Endothelial cell of umbilical vein (primary cell): ENCODE data around the gene SPDEF. TPM values are rescaled to one million over a fixed set of nuclear protein-coding genes. Genes with fewer than 3 reads are reported as not detected.

ENCODE experiments used
- BruUV-seq: library from RNA; stranded (reverse); fragments of 400-500 nt; replicated peaks from 2 replicates; lab custom pipeline; 2021; lab: Mats Ljungman, UMichigan
- CTCF ChIA-PET: fragments of 300-600, 350-600 bp; sonication (Branson Sonifier 250); formaldehyde crosslinking; loops from one replicate; lab custom pipeline; 2021; ENCODE audit warnings: antibody characterized with exemption, inconsistent platforms; lab: Charles Lee
- POLR2A ChIA-PET: fragments of 300-600, 350-600 bp; sonication (Branson Sonifier 250); formaldehyde crosslinking; loops from one replicate; lab custom pipeline; 2021; ENCODE audit warnings: antibody characterized with exemption, inconsistent platforms; lab: Charles Lee
- DNase-seq: peaks from one replicate; pipeline ENCODE4 v3.0.0-alpha.2; 2011; ENCODE audit warnings: low read depth, low spot score
- FAIRE-seq: peaks from 2 replicates; lab custom pipeline; 2011; peaks lifted over from hg19 to GRCh38; lab: Jason Lieb, UNC
- H2AFZ ChIP-seq: 2 replicates; pipeline ENCODE4 v1.6.0; 2012; ENCODE audit warnings: low read depth, low read length, control low read depth, inconsistent platforms
- H3K27ac ChIP-seq: 2 replicates; pipeline ENCODE4 v1.5.1; 2011; ENCODE audit warnings: low read depth, mild to moderate bottlenecking, control low read depth, low read length, moderate library complexity; ENCODE audit not compliant: insufficient read depth
- H3K27me3 ChIP-seq, 2 experiments: 2 replicates each; pipeline versions ENCODE4 v1.6.0 to v1.6.1; 2011; ENCODE audit warnings: low read length in 2 of 2, mixed read lengths in 1 of 2; ENCODE audit not compliant: control insufficient read depth in 2 of 2, insufficient read depth in 2 of 2
- H3K36me3 ChIP-seq, 2 experiments: 2 replicates in 1 of 2; 3 replicates in 1 of 2; pipeline ENCODE4 v1.5.1; 2011; ENCODE audit warnings: low read length in 2 of 2, mild to moderate bottlenecking in 1 of 2, moderate library complexity in 1 of 2; ENCODE audit not compliant: control insufficient read depth in 2 of 2, insufficient read depth in 2 of 2; ENCODE audit errors: extremely low read depth in 1 of 2
- H3K4me1 ChIP-seq: 3 replicates; pipeline ENCODE4 v1.5.1; 2011; ENCODE audit warnings: mild to moderate bottlenecking, low read length; ENCODE audit not compliant: control insufficient read depth, insufficient read depth; ENCODE audit errors: extremely low read depth
- H3K4me2 ChIP-seq: 2 replicates; pipeline ENCODE4 v1.6.1; 2011; ENCODE audit warnings: low read length, control low read depth, mixed read lengths; ENCODE audit not compliant: insufficient read depth
- H3K4me3 ChIP-seq, 3 experiments: fragments of 200-600 bp in 1 of 3; sonication (generic), shearing (Covaris generic) in 1 of 3; replicated peaks in 1 of 3; 2 replicates each; pipeline ENCODE4 v1.5.1; 2011 to 2016; ENCODE audit warnings: control low read depth in 3 of 3, low read length in 3 of 3, mild to moderate bottlenecking in 2 of 3, inconsistent platforms in 1 of 3, low read depth in 1 of 3, moderate library complexity in 1 of 3; ENCODE audit not compliant: insufficient read depth in 1 of 3
- H3K79me2 ChIP-seq: 2 replicates; pipeline ENCODE4 v1.6.0; 2012; ENCODE audit warnings: low read length, inconsistent platforms; ENCODE audit not compliant: control insufficient read depth, insufficient read depth
- H3K9ac ChIP-seq: replicated peaks from 2 replicates; pipeline ENCODE3; 2011; ENCODE audit warnings: low read length, control low read depth; ENCODE audit not compliant: insufficient read depth; ENCODE audit errors: extremely low read depth
- H3K9me1 ChIP-seq: replicated peaks from 3 replicates; pipeline ENCODE4 v1.6.0; 2011; ENCODE audit warnings: mild to moderate bottlenecking, low read length; ENCODE audit not compliant: control insufficient read depth, insufficient read depth; ENCODE audit errors: extremely low read depth
- H3K9me3 ChIP-seq: replicated peaks from 2 replicates; pipeline ENCODE4 v1.5.1; 2012; ENCODE audit warnings: low read length, inconsistent platforms; ENCODE audit not compliant: control insufficient read depth, insufficient read depth
- H4K20me1 ChIP-seq: replicated peaks from 2 replicates; pipeline ENCODE3; 2011; ENCODE audit warnings: mild to moderate bottlenecking, low read length; ENCODE audit not compliant: control insufficient read depth, insufficient read depth; ENCODE audit errors: extremely low read depth
- CTCF ChIP-seq, 2 donors: IDR thresholded peaks; 1 replicate in 1 of 2; 2 replicates in 1 of 2; pipeline ENCODE4 v1.5.1; 2011; ENCODE audit warnings: low read length in 2 of 2, mild to moderate bottlenecking in 2 of 2, moderate library complexity in 2 of 2, control low read depth in 1 of 2, inconsistent platforms in 1 of 2, low read depth in 1 of 2; ENCODE audit not compliant: insufficient read depth in 1 of 2; ENCODE audit errors: extremely low read depth in 1 of 2
- EZH2 ChIP-seq: IDR thresholded peaks from 2 replicates; pipeline ENCODE4 v1.6.1; 2012; ENCODE audit warnings: borderline replicate concordance, low read depth, mild to moderate bottlenecking, moderate library complexity, low read length, inconsistent platforms; ENCODE audit not compliant: severe bottlenecking
- FOS ChIP-seq: IDR thresholded peaks from 2 replicates; pipeline ENCODE4 v1.6.1; 2011; ENCODE audit warnings: mild to moderate bottlenecking, low read length, moderate library complexity, borderline replicate concordance; ENCODE audit not compliant: insufficient read depth
- GATA2 ChIP-seq: IDR thresholded peaks from 2 replicates; pipeline ENCODE4 v1.7.0; 2011; ENCODE audit warnings: low read depth, mild to moderate bottlenecking, moderate library complexity, mixed read lengths, low read length; ENCODE audit not compliant: insufficient read length, insufficient read depth
- JUN ChIP-seq: IDR thresholded peaks from 2 replicates; pipeline ENCODE4 v1.6.1; 2011; ENCODE audit warnings: borderline replicate concordance, low read depth; ENCODE audit not compliant: insufficient read length, insufficient read depth
- MAX ChIP-seq: IDR thresholded peaks from 2 replicates; pipeline ENCODE4 v1.6.1; 2011; ENCODE audit not compliant: insufficient read depth, insufficient read length
- MYC ChIP-seq: IDR thresholded peaks from one replicate; pipeline ENCODE4 v1.6.1; 2011; ENCODE audit warnings: mild to moderate bottlenecking, low read depth, low read length
- POLR2A ChIP-seq: IDR thresholded peaks from 2 replicates; pipeline ENCODE4 v1.6.1; 2012; ENCODE audit warnings: low read depth, mild to moderate bottlenecking, control low read depth, low read length
- POLR2AphosphoS5 ChIP-seq: IDR thresholded peaks from 2 replicates; pipeline ENCODE4 v1.6.1; 2012; ENCODE audit warnings: low read depth, mild to moderate bottlenecking, control low read depth, low read length, moderate library complexity; ENCODE audit not compliant: insufficient read depth
- dilution Hi-C: fragments of 300-500 bp; cut with MboI; formaldehyde crosslinking; loops from one replicate; pipeline ENCODE4 v1.15.0; 2019; ENCODE audit warnings: low sequenced_read_pairs; ENCODE audit not compliant: extremely low pct_ligation_motif_present
- intact Hi-C: fragments of 100-400 bp; cut with micrococcal nuclease; formaldehyde crosslinking; loops from one replicate; pipeline ENCODE4 v1.10.0; 2022
- polyA plus RNA-seq, 4 experiments: library from polyadenylated mRNA; depleted of rRNA in 3 of 4; stranded (reverse) in 3 of 4; unstranded in 1 of 4; fragments of >200 nt; gene quantifications; 2 replicates each; pipeline versions ENCODE4 v1.2.1 to v1.2.3, GENCODE V29; 2011 to 2012; ENCODE audit warnings: missing spikeins in 1 of 4
- total RNA-seq: library from RNA; stranded (reverse); gene quantifications from 2 replicates; pipeline ENCODE4 v1.2.3, GENCODE V29; 2021

The SPDEF gene
- total and polyA plus RNA-seq, 2 donors (not counting 3 experiments of a cell fraction or from before 2014, with no cell fraction given) = not detected

- Histone ChIP-seq H3K9me3 (no peaks in the 10 kb centered on the region), H4K20me1 (no peaks in the 10 kb centered on the region), H3K36me3 (no peaks in the 10 kb centered on the region), H3K9me1 (no peaks in the 10 kb centered on the region), H3K27ac (no peak overlapping the region), H3K4me1 (no peaks in the 10 kb centered on the region), H3K79me2 (no peaks in the 10 kb centered on the region), H3K4me3 (no peak overlapping the region), H3K27me3 (peaks cover 15 to 18% of the 10 kb centered on the region in 2 experiments), H3K9ac (no peak overlapping the region), H2AFZ (no peak overlapping the region), H3K4me2 (no peak overlapping the region)
- ChIA-PET CTCF (no interaction called here), POLR2A (no interaction called here)
- DNase-seq (no peak), FAIRE-seq (no peak)
- intact Hi-C loops = no loop called here
- BruUV-seq = no TSS peak
- TF ChIP-seq POLR2A (no peak), JUN (no peak), POLR2AphosphoS5 (no peak)
- dilution Hi-C loops = no loop called here
These were observed 42.5 kb downstream of the SPDEF start for GRCh38 chr6:34513646-34514045.

GRCh38 chr6:34512738-34513115 is 43.4 kb downstream of the SPDEF start:
- Histone ChIP-seq H3K27me3 (peaks cover 15 to 18% of the 10 kb centered on the region in 2 experiments), H3K27ac (no peak overlapping the region), H2AFZ (no peak overlapping the region), H3K9me1 (no peaks in the 10 kb centered on the region), H3K9ac (no peak overlapping the region), H3K4me2 (no peak overlapping the region), H3K4me3 (no peak overlapping the region), H3K9me3 (no peaks in the 10 kb centered on the region), H3K4me1 (no peaks in the 10 kb centered on the region), H3K79me2 (no peaks in the 10 kb centered on the region), H3K36me3 (no peaks in the 10 kb centered on the region), H4K20me1 (no peaks in the 10 kb centered on the region)
- DNase-seq = no peak
- dilution Hi-C loops (no loop called here), intact Hi-C loops (no loop called here)
- BruUV-seq = no TSS peak
- no peak for FAIRE-seq
- POLR2A ChIA-PET = no interaction called here
- TF ChIP-seq EZH2 (no peak), JUN (no peak), POLR2AphosphoS5 (no peak), MYC (no peak), POLR2A (no peak), CTCF (IDR thresholded peaks at IDR 0.05; ENCODE audit: extremely low read depth in 1 of 2, insufficient read depth in 1 of 2, low read depth in 1 of 2, low read length in 2 of 2) (no peak), GATA2 (no peak), MAX (no peak), FOS (no peak)
- CTCF ChIA-PET = interaction anchor here (0.9 kb wide), 1 partner anchor 317 kb away, joined by 3 read pairs; no protein-coding TSS in a partner anchor
